Uterus (tissue), 2 donors: ENCODE data around the gene XYLT2.

Experiments used
- POLR2A ChIP-seq, 2 donors: fragments of 450-650 bp; IDR thresholded peaks; one replicate each; pipeline ENCODE4 v1.6.1; 2016; ENCODE audit warnings: antibody characterized with exemption in 2 of 2, mild to moderate bottlenecking in 1 of 2, moderate library complexity in 1 of 2
- TF ChIP-seq, protein P1 (sequence below), 4 experiments: fragments of 200-600 bp in 2 of 4; fragments of 450-650 bp in 2 of 4; sonication (generic) in 2 of 4; IDR thresholded peaks; one replicate each; pipeline ENCODE4 v1.5.1; 2016 to 2019; ENCODE audit warnings: antibody characterized with exemption in 4 of 4, mild to moderate bottlenecking in 2 of 4, moderate library complexity in 1 of 4

DNA sequence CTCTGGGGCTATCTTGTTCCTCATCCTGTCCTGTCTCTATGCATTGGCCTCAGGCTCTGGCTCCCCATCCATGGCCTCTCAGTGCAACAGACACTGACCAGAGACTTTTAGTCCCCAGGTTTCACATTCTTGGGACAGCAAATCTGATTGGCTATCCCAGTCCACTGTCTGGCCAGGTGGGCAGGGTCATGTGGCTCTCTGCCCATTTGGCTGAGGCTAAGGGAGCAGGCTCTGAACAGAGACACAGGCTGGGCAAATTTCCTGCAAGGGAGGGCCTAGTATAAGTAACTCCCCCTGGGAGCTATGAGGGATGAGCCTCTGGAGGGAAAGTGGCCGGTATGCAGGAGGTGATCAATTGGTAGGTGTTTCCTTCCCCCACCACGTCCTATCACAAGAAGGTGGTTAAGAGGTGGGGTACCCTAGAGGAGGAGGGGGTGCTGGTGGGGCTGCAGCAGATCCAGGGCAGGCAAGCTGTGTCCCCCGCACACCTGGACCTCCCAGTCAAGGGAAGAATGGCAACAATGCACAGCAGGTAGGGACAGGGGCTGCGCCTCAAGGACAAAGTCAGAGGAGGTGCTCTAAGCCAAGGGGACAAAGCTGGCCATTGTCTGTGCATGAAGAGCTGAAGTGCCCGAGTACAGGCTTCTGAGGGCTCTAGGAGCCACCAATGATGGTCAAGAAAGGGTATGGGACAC lies 13.2 kb downstream of the XYLT2 start:
- no peak for TF ChIP-seq POLR2A (IDR thresholded peaks at IDR 0.05)
- TF ChIP-seq, protein P1, sequence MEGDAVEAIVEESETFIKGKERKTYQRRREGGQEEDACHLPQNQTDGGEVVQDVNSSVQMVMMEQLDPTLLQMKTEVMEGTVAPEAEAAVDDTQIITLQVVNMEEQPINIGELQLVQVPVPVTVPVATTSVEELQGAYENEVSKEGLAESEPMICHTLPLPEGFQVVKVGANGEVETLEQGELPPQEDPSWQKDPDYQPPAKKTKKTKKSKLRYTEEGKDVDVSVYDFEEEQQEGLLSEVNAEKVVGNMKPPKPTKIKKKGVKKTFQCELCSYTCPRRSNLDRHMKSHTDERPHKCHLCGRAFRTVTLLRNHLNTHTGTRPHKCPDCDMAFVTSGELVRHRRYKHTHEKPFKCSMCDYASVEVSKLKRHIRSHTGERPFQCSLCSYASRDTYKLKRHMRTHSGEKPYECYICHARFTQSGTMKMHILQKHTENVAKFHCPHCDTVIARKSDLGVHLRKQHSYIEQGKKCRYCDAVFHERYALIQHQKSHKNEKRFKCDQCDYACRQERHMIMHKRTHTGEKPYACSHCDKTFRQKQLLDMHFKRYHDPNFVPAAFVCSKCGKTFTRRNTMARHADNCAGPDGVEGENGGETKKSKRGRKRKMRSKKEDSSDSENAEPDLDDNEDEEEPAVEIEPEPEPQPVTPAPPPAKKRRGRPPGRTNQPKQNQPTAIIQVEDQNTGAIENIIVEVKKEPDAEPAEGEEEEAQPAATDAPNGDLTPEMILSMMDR (IDR thresholded peaks at IDR 0.05) = no peak
